IPS-20b (cell line): ENCODE data around the gene TSPAN32.

ENCODE experiments used
- H3K27ac ChIP-seq: one replicate; pipeline ENCODE4 v1.5.1; 2013; ENCODE audit warnings: low read length
- H3K27me3 ChIP-seq: 2 replicates; pipeline ENCODE4 v1.6.1; 2013; ENCODE audit warnings: mild to moderate bottlenecking, low read length, inconsistent platforms; ENCODE audit not compliant: insufficient read depth
- H3K36me3 ChIP-seq: 2 replicates; pipeline ENCODE4 v1.6.1; 2013; ENCODE audit warnings: low read depth, mild to moderate bottlenecking, inconsistent platforms, low read length, moderate library complexity; ENCODE audit not compliant: insufficient read depth
- H3K4me1 ChIP-seq: 2 replicates; pipeline ENCODE4 v1.6.1; 2013; ENCODE audit warnings: mild to moderate bottlenecking, control low read depth, inconsistent platforms, low read length, moderate library complexity; ENCODE audit not compliant: insufficient read depth
- H3K4me3 ChIP-seq: 2 replicates; pipeline ENCODE4 v1.5.1; 2013; ENCODE audit warnings: mild to moderate bottlenecking, low read length, inconsistent platforms
- H3K9ac ChIP-seq: 2 replicates; pipeline ENCODE4 v1.6.1; 2013; ENCODE audit warnings: low read depth, mild to moderate bottlenecking, inconsistent platforms, low read length, moderate library complexity
- H3K9me3 ChIP-seq: 2 replicates; pipeline ENCODE4 v1.6.1; 2013; ENCODE audit warnings: mild to moderate bottlenecking, low read depth, low read length, inconsistent platforms; ENCODE audit not compliant: insufficient read depth

TSPAN32 gene

DNA sequence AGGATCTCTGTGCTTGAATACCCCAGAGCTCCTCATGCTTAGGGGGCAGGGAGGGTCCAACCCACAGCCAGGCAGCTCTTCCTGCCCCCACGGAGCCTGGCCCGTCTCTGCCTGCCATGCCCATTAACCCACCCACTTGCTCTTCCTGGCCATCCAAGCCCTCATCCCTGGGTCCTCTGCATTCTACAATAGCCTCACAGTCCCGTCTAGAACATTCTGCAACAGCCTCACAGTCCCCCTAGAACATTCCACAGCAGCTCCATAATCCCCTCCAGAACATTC, 15.1 kb downstream of the TSPAN32 start:
- Histone ChIP-seq H3K9me3 (no peaks in the 10 kb centered on the region), H3K27ac (no peak overlapping the region), H3K4me3 (no peak overlapping the region), H3K27me3 (no peaks in the 10 kb centered on the region), H3K4me1 (no peaks in the 10 kb centered on the region), H3K9ac (no peak overlapping the region), H3K36me3 (no peaks in the 10 kb centered on the region)

DNA sequence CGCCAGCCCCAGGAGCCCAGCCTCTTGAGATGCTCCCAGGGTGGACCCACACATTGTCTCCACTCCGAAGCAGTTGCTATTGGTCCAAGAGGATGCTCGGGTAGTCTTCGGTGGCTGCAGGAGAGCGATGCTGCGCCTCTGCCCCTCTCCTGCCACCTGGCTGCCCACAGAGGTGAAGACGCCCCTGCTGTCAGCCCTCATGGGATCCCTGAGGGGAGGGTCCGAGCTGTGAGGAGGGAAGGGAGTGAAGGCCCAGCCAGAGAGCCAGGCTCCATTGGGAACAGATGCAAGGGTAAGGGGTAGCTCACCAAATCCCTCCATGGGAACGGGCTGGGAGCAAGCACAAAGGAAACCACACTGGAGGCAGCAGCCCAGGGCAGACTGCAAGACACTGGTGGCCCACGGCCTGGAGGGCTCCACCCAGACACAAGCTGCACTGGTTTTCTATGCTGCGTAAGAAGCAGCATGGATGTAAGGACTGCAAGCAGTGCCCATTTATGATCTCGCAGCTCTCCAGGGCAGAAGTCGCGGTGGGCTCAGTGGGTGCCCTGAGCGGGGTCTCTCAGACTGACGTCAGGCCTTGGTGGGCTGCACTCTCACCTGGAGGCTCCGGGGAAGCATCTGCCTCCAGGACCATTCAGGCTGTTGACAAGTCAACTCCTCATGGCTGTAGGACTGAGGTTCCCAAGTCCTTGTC, 15.7 kb downstream of the TSPAN32 start:
- no peaks in the 10 kb centered on the region for H3K4me1 ChIP-seq
- H3K36me3 ChIP-seq, result no peaks in the 10 kb centered on the region
- H3K27ac ChIP-seq, result no peak overlapping the region
- no peak overlapping the region for H3K4me3 ChIP-seq
- H3K27me3 ChIP-seq, result no peaks in the 10 kb centered on the region
- H3K9ac ChIP-seq, result no peak overlapping the region
- no peaks in the 10 kb centered on the region for H3K9me3 ChIP-seq

DNA sequence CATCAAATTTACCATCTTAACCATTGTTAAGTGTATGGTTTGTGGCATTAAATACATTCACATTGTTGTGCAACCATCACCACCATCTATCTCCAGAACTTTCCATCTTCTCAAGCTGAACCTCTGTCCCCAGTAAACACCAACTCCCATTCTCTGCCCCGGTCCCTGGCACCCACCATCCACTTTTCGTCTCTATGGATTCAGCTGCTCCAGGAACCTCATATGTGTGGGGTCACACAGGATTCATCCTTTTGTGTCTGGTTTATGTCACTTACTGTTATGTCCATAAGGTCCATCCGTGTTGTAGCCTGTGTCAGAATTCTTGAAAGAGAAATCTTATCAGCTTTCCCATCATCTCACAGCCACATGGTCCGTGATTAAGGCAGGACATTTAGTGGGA, 16.3 kb downstream of the TSPAN32 start:
- Histone ChIP-seq H3K4me3 (no peak overlapping the region), H3K27me3 (no peaks in the 10 kb centered on the region), H3K9ac (no peak overlapping the region), H3K4me1 (no peaks in the 10 kb centered on the region), H3K36me3 (no peaks in the 10 kb centered on the region), H3K27ac (no peak overlapping the region), H3K9me3 (no peaks in the 10 kb centered on the region)

DNA sequence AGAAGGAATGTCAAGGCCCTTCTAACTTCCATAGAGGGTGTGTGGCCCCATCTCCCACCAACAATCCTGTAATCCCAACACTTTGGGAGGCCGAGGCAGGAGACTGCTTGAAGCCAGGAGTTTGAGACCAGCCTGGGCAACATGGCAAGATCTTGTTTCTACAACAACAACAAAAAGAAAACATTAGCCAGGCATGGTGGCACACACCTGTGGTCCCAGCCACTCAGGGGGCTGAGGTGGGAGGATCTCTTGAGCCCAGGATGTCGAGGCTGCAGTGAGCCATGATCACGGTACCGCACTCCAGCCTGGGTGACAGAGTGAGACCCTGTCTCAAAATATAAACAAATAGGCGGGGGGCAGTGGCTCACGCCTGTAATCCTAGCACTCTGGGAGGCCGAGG, 16.9 kb downstream of the TSPAN32 start:
- no peaks in the 10 kb centered on the region for H3K9me3 ChIP-seq
- H3K9ac ChIP-seq, result no peak overlapping the region
- H3K27ac ChIP-seq, result no peak overlapping the region
- H3K27me3 ChIP-seq, result no peaks in the 10 kb centered on the region
- no peaks in the 10 kb centered on the region for H3K4me1 ChIP-seq
- H3K36me3 ChIP-seq, result no peaks in the 10 kb centered on the region
- H3K4me3 ChIP-seq, result no peak overlapping the region

DNA sequence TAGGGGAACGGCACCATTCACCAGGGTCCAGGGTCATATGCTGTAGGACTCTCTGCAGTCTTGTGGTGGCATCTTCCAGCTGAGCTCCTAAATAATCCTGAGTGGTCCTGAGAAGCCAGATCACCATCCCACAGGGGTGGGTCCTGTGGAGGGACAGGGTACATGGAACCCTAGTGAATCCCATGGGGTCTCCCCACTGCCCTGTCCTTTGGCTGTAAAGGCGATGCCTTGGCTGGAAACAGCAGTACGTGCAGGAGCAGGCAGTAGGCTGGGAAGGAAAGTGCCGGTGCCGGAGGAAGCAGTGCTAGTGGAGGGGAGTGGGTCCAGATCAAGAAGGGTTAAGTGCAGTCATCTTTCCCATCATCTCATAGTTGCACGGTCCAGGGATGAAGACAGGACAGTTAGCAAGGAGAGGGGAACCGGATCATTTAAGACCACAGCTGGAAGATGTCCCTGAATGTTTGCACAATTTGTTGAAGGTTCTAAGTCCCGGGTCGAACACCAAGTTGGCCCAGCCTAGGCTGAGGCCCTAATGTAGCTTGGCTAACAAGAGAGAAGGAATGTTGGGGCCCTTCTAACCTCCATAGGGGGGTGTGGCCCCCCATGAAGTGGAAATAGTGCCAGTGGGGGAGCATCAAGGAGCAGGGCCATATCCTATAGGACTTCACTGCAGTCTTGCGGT, 18.1 kb downstream of the TSPAN32 start:
- Histone ChIP-seq H3K9ac (no peak overlapping the region), H3K4me1 (no peaks in the 10 kb centered on the region), H3K36me3 (no peaks in the 10 kb centered on the region), H3K27ac (no peak overlapping the region), H3K4me3 (no peak overlapping the region), H3K27me3 (no peaks in the 10 kb centered on the region), H3K9me3 (no peaks in the 10 kb centered on the region)

DNA sequence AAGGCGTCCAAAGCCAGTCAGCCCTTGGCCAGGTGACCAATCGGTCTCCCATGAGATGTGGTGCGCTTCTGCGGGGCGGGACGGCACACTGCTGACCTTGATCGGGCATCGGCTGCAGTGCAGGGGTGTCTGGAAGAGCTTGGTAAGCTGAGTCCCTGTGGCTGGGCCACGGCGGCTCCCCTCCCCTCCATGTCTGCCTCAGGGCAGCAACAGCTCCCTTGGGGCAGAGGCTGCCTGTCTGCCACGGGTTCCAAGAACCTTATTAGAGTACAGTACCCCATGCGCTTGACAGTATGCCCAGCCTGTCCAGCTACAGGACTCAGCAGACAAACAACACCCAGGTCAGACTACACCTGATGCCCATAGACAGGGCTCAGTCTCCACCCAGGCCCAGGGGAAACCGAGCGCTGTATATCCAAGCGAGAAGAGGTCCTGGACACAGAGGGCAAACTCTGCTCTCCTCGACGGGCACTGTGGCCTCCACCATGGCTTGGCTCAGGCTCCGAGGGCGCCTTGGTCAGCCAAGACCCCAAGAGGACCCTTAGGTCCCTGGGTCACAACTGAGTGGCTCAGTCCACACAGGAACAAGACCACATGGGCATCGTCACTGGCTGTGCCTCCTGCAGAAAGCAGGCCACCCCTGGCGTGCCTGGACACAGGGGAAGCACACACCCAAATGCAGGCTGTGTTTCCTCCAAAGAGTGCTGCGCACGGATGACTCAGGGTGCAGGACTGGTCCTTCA, 18.9 kb downstream of the TSPAN32 start:
- Histone ChIP-seq H3K36me3 (no peaks in the 10 kb centered on the region), H3K4me1 (no peaks in the 10 kb centered on the region), H3K9ac (no peak overlapping the region), H3K27me3 (no peaks in the 10 kb centered on the region), H3K4me3 (no peak overlapping the region), H3K9me3 (no peaks in the 10 kb centered on the region), H3K27ac (no peak overlapping the region)

DNA sequence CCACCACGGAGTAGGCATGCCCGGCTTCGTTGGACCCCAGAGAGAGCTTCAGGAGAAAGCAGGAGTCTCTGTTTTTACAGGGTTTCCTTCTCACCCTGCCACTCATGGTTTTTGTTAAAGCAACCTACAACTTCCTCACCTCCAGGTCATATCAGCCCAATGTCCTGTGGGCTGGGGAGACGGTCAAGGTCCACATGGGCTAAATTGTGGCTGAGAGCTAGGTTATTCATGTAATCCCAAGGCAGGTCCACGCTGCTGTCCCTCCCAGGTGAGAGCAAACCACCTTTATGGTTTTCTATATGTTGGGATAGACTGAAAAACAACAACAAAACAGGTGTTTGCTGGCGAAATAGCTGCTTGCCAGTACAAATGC, 19.5 kb downstream of the TSPAN32 start:
- Histone ChIP-seq H3K4me1 (no peaks in the 10 kb centered on the region), H3K27me3 (no peaks in the 10 kb centered on the region), H3K4me3 (no peak overlapping the region), H3K9ac (no peak overlapping the region; the same call in 1 of the 2 replicates), H3K9me3 (no peaks in the 10 kb centered on the region), H3K36me3 (no peaks in the 10 kb centered on the region), H3K27ac (no peak overlapping the region)

DNA sequence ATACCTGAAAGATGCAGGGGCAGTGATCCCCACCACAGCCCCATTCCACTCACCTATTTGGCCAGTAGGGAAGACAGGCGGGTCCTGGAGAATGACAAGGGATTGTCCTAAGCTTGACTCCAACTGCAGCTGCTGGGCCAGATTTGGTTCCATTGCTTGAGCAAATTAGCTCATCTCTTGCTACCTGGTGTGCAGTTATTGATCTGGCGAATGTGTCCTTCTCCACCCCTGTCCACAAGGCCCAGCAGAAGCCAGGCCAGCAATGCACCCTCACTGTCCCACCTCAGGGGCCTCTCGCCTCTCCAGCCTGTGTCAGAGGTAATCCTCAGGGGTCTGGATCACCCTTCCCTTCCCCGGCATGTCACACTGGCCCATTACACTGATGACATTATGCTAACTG, 23.3 kb downstream of the TSPAN32 start:
- Histone ChIP-seq H3K4me3 (no peak overlapping the region), H3K4me1 (no peaks in the 10 kb centered on the region), H3K36me3 (no peaks in the 10 kb centered on the region), H3K27me3 (no peaks in the 10 kb centered on the region), H3K9ac (no peak overlapping the region), H3K27ac (no peak overlapping the region), H3K9me3 (peaks cover 3% of the 10 kb centered on the region; the same call in 1 of the 2 replicates)

DNA sequence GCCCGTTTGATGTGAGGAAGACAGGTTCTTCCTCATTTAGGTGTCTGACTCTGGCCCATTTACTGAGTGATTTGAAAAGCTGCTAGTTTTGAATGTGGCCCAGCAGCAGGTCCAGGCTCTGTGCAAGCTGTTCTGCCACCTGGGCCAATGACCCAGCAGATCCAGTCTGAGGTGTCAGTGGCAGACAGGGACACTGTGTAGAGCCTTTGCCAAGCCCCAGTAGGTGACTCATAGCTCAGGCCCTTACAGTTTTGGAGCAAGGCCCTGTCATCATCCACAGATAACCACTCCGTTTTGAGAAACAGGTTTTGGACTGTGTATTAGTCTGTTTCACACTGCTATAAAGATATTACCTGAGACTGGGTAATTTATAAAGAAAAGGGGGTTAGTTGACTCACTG, 23.9 kb downstream of the TSPAN32 start:
- H3K36me3 ChIP-seq, result no peaks in the 10 kb centered on the region
- no peaks in the 10 kb centered on the region for H3K27me3 ChIP-seq
- no peak overlapping the region for H3K4me3 ChIP-seq
- H3K27ac ChIP-seq, result no peak overlapping the region
- peaks cover 3% of the 10 kb centered on the region; the same call in 1 of the 2 replicates for H3K9me3 ChIP-seq
- H3K9ac ChIP-seq, result no peak overlapping the region
- H3K4me1 ChIP-seq, result no peaks in the 10 kb centered on the region

DNA sequence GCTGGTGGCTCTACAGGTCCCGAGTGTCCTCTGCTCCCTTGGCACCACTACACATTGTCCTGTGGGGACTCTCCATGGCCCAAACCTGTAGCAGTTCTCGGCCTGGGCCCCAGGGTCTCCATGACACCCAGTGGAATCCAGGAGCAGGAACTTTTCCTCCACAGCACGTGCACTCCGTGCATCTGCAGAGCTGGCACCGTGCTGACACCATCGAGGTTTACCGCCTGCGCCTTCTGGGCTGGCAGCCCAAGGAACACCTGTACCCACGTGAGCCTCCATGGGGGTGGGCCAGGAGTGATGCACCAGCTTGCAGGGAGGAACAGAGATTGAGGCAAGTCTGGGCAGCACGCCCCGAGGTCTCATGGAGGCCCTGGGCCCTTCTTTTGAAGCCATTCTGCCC, 25.2 kb downstream of the TSPAN32 start:
- Histone ChIP-seq H3K36me3 (no peaks in the 10 kb centered on the region), H3K4me3 (no peak overlapping the region), H3K27me3 (no peaks in the 10 kb centered on the region), H3K4me1 (no peaks in the 10 kb centered on the region), H3K27ac (no peak overlapping the region), H3K9me3 (peaks cover 3% of the 10 kb centered on the region), H3K9ac (no peak overlapping the region)

DNA sequence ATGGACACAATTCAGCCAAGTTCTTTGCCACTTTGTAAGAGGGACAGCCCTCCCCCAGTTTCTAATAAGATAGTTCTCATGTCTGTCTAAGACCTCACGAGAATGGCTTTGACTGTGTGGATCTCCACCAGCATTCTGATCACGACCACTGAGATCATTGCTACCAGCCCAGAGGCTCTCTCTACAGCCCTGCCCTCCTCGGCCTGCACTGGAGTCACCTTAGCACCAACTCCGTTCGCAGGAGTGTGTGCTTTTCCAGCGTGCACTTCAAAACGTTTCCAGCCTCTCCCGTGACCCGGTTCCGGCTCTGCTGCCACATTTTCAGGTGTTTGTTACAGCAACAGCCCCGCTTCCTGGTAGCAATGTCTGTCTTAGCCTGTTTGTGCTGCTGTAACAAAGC, 26.2 kb downstream of the TSPAN32 start:
- Histone ChIP-seq H3K36me3 (no peaks in the 10 kb centered on the region), H3K9me3 (peaks cover 3% of the 10 kb centered on the region), H3K4me1 (no peaks in the 10 kb centered on the region), H3K9ac (no peak overlapping the region), H3K27me3 (no peaks in the 10 kb centered on the region), H3K4me3 (no peak overlapping the region), H3K27ac (no peak overlapping the region)
